T-helper 1 cell treated with Interleukin-12 subunit alpha and Interleukin-12 subunit beta and Interleukin-4 antibody, amounts not matched to agents 30 μg/mL and 1 μg/mL, for 36 hours (primary cell): ENCODE data around the gene MMP2.

Experiments used
- H3K27ac Mint-ChIP-seq: one replicate; pipeline ENCODE4 v1.8.0; 2021; ENCODE audit warnings: mild to moderate bottlenecking, mixed read lengths
- H3K27me3 Mint-ChIP-seq: one replicate; pipeline ENCODE4 v1.8.0; 2021; ENCODE audit warnings: low read depth, mixed read lengths
- H3K36me3 Mint-ChIP-seq: one replicate; pipeline ENCODE4 v1.8.0; 2021; ENCODE audit warnings: low read depth, mixed read lengths
- H3K4me1 Mint-ChIP-seq: one replicate; pipeline ENCODE4 v1.8.0; 2021; ENCODE audit warnings: low read depth, mixed read lengths
- H3K4me3 Mint-ChIP-seq: one replicate; pipeline ENCODE4 v1.8.0; 2021; ENCODE audit warnings: mild to moderate bottlenecking, moderate library complexity, mixed read lengths
- H3K9me3 Mint-ChIP-seq: one replicate; pipeline ENCODE4 v1.8.0; 2021; ENCODE audit warnings: mixed read lengths

Gene MMP2

DNA sequence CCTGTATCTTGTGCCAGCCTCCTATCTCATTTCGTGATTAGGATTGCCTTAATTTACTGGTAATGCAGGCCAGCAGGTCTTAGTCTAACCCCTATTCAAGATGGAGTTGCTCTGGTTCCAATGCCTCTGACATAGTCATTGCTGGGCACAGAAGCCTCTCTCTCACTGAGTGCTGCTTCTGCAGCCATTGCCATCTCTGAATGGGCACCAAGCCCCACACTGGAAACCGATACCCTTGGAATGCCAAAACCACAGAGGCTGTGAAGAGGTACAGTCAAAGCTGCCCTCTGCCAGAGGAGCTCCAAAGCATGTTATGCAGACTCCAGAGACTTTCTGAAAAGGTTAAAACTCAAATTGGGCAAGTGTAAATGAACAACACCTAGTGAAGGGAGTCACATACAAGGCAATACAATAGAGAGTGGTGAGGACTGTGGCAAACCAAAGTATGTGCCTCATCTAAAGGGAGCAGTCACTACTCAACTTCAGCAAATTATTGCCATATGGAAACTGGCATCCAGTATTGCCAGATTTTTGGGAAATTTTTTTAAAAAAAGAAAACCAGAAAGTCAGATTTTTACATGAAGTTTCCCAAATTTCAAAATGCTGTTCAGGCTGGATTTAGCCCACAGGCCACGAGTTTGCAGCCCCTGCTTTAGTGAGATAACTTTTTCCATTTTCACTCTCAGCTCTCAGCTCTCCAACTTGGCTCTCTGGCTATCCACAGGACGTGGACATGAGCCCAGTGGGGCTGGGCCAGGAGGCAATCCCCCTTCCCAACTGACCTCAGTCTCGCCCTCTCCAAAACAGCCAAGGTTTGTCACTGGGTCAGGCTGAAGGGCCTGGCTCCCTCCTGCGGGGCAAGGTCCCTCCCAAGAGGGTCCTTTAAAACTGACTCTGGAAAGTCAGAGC is 2.1 kb upstream of the MMP2 start:
- H3K27me3 Mint-ChIP-seq, result peaks cover 46% of the 10 kb centered on the region
- H3K36me3 Mint-ChIP-seq, result no peaks in the 10 kb centered on the region
- H3K27ac Mint-ChIP-seq, result no peak overlapping the region
- no peaks in the 10 kb centered on the region for H3K9me3 Mint-ChIP-seq
- peaks cover 2% of the 10 kb centered on the region for H3K4me1 Mint-ChIP-seq
- no peak overlapping the region for H3K4me3 Mint-ChIP-seq

DNA sequence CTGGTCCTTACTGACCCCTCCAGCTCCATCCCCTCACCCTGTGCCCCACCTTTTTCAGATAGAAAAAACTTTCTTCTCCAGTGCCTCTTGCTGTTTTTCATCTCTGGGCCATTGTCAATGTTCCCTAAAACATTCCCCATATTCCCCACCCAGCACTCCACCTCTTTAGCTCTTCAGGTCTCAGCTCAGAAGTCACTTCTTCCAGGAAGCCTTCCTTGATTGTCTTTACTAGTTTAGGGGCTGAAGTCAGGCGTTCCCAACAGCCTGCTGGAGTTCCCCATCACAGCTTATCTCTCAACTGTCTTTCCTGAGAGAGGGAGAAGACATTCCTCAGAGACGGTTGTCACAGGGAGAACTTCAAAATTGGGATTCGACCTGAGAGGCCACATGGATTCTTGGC is 1.3 kb upstream of the MMP2 start:
- Mint-ChIP-seq H3K36me3 (no peaks in the 10 kb centered on the region), H3K27me3 (peaks cover 48% of the 10 kb centered on the region), H3K9me3 (no peaks in the 10 kb centered on the region)

DNA sequence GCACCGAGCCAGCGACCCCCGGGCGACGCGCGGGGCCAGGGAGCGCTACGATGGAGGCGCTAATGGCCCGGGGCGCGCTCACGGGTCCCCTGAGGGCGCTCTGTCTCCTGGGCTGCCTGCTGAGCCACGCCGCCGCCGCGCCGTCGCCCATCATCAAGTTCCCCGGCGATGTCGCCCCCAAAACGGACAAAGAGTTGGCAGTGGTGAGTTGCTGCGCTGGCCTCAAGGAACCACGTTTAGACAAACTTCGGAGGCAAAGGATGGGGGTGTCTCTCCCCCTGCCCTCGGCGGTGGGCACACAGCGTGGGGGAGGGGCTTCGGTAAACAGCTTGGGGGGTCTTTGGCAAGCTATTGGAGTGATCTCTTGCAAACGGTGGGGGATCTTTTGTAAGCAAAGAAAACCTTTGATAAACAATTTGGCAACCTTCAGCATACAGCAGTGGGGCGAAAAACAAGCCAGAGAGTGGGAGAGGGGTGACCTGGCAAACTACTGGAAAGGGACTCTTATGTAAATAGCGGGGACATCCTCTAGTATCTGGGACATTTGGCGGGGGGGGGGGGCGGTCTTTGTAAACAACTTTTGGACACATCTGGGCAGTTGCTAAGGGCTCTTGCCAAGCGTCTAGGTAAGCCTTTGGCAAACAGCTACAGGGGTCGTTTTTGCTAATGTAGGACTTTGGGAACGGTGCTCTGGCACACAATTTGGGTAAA is 587 bp downstream of the MMP2 start:
- Mint-ChIP-seq H3K36me3 (no peaks in the 10 kb centered on the region), H3K4me3 (peak overlapping the region; percentile 48), H3K9me3 (no peaks in the 10 kb centered on the region), H3K4me1 (no peaks in the 10 kb centered on the region), H3K27me3 (peaks cover 48% of the 10 kb centered on the region), H3K27ac (no peak overlapping the region)

More for the DNA sequence above, 1.3 kb upstream of the MMP2 start:
- no peak overlapping the region for H3K4me3 Mint-ChIP-seq
- H3K27ac Mint-ChIP-seq, result no peak overlapping the region
- no peaks in the 10 kb centered on the region for H3K4me1 Mint-ChIP-seq

DNA sequence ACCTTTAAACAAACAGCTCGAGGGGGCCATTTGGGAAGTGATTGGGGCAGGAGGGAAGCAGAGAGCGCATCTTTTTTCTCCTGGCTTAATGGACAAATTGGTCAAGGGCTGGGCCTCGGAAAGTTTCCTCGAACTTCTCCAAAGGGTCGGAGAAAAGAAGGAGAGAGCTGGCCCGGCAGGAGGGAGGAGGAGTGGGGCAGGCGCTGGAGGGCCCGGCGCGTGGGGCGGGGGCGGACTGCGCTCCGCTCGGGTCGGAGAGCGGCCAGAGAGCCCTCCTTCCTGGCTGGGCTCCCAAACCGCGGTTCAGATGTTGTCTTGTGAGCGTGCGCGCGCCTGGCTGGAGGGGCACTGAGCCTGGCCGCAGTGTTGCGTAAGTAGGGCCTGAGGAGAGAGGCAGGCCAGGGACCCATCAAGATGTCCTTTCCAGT is 1.2 kb downstream of the MMP2 start:
- H3K9me3 Mint-ChIP-seq, result no peaks in the 10 kb centered on the region
- no peaks in the 10 kb centered on the region for H3K4me1 Mint-ChIP-seq
- no peak overlapping the region for H3K27ac Mint-ChIP-seq
- H3K4me3 Mint-ChIP-seq, result no peak overlapping the region
- H3K36me3 Mint-ChIP-seq, result no peaks in the 10 kb centered on the region
- H3K27me3 Mint-ChIP-seq, result peaks cover 48% of the 10 kb centered on the region

DNA sequence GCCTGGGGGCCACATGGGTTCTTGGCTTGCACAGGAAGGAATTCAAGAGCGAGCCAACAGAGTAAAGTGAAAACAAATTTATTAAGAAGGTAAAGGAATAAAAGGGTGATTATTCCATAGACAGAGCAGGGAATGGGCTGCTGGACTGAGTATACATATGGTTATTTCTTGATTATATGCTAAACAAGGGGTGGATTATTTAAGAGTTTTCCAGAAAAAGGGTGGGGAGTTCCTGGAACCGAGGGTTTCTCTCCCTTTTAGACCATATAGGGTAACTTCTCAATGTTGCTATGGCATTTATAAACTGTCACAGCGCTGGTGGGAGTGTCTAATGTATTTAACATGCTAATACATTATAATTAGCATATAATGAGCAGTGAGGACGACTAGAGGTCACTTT is 2.0 kb downstream of the MMP2 start:
- H3K27ac Mint-ChIP-seq, result no peak overlapping the region
- H3K4me1 Mint-ChIP-seq, result no peaks in the 10 kb centered on the region
- H3K4me3 Mint-ChIP-seq, result no peak overlapping the region
- no peaks in the 10 kb centered on the region for H3K36me3 Mint-ChIP-seq
- H3K27me3 Mint-ChIP-seq, result peaks cover 45% of the 10 kb centered on the region
- no peaks in the 10 kb centered on the region for H3K9me3 Mint-ChIP-seq

DNA sequence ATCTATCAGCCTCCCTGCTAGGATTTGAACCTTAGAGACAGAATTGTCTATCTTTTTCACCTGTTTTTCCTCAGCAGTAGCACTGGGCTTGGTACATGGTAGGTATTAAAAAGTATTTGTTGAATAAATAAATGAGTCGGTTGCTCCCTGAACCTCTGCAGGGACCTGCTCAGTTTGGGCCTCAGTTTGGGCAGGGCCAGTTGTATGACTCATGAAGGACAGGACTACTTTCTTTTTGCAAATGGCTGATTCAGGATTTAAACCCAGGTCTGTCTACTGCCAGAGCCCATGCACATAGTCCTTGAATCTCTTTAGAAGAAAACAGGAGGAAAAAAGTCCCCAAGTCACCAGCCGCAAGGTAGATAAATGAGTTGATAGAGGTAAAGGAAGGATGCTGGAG is 3.1 kb downstream of the MMP2 start:
- H3K36me3 Mint-ChIP-seq, result no peaks in the 10 kb centered on the region
- no peak overlapping the region for H3K27ac Mint-ChIP-seq
- no peaks in the 10 kb centered on the region for H3K4me1 Mint-ChIP-seq
- no peak overlapping the region for H3K4me3 Mint-ChIP-seq
- peaks cover 44% of the 10 kb centered on the region for H3K27me3 Mint-ChIP-seq
- H3K9me3 Mint-ChIP-seq, result no peaks in the 10 kb centered on the region

DNA sequence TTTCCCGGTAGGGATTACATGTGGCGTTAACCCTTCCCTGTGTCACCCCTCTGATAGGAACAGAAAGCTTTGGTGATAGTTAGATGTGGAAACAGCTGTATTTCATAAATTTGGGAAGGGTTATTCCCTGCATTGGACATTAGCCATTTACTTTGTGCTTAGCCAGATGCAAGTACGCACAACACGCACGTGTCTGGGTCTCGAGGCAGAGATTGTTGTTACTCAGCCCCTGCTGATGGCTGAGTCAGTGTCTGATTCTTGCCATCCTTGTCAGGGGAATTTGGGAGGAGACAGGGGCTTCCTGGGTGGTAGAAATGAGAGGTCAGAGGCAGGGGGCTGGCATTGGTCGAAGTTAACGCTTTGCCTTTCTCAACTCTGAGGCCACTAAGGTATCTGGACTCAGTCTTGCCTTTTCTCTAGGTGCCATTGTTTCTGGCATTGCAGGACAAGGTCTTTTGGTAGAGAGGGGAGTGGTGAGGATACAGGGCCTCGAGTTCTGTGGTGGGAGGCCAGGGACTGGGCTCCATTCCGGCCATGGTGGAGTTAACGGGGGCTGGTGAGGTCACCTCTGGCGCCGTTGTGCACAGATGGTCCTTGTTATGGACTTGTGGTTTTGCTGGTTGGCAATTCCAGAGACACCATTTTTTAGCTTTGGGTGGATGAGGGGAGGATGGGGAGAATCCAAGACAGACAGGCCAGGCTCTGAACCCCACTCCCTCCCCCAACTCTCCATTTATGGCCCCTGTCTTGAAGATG is 8.2 kb downstream of the MMP2 start:
- H3K27me3 Mint-ChIP-seq, result no peaks in the 10 kb centered on the region
- no peaks in the 10 kb centered on the region for H3K9me3 Mint-ChIP-seq
- no peaks in the 10 kb centered on the region for H3K4me1 Mint-ChIP-seq
- no peak overlapping the region for H3K27ac Mint-ChIP-seq
- no peaks in the 10 kb centered on the region for H3K36me3 Mint-ChIP-seq
- no peak overlapping the region for H3K4me3 Mint-ChIP-seq

DNA sequence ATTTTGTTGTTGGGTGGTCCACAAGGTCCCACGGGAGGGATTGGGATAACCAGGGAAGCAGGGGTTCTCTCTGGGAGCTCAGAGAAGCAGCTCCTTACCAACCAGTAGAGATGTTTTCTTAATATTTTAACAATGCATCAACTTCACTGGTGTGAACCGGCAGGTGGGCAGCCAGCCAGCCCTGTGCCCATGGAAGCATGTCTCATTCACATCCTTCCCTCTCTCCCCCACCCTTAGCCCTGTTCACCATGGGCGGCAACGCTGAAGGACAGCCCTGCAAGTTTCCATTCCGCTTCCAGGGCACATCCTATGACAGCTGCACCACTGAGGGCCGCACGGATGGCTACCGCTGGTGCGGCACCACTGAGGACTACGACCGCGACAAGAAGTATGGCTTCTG is 9.3 kb downstream of the MMP2 start:
- H3K36me3 Mint-ChIP-seq, result no peaks in the 10 kb centered on the region
- H3K4me3 Mint-ChIP-seq, result no peak overlapping the region
- H3K27me3 Mint-ChIP-seq, result no peaks in the 10 kb centered on the region
- no peak overlapping the region for H3K27ac Mint-ChIP-seq
- no peaks in the 10 kb centered on the region for H3K9me3 Mint-ChIP-seq
- no peaks in the 10 kb centered on the region for H3K4me1 Mint-ChIP-seq

DNA sequence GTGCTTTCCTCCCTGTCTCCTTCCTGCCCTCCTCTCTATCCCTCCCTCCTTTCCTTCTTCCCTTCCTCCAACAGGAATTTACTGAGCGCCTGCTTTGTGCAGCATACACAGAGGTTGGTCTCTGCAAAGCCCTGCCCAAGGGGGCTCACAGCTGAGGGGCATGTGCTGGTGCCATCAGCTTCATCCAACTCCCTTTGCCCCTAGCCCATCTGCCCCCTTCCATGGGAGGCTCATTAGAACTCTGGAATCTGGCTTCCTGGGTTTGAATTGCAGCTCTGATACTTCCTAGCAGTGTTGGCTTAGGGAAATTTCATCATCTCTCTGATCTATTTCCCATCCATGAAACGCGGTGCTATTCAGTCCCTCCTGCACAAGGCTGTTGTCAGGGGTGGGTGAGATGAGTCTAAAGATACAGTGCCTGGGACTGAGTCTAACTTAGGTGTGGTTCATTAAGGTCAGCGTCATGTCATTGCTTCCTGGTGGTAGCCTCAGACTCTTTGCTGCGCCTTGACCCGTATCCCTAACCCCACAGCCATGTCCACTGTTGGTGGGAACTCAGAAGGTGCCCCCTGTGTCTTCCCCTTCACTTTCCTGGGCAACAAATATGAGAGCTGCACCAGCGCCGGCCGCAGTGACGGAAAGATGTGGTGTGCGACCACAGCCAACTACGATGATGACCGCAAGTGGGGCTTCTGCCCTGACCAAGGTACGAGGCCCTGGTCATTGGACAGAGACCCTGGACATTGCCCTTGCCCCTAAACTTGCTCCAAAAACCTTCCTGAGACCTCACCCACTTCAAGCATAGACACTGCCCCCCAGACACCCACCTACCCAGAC is 10.3 kb downstream of the MMP2 start:
- Mint-ChIP-seq H3K4me1 (no peaks in the 10 kb centered on the region), H3K9me3 (no peaks in the 10 kb centered on the region), H3K4me3 (no peak overlapping the region), H3K27me3 (no peaks in the 10 kb centered on the region), H3K36me3 (no peaks in the 10 kb centered on the region), H3K27ac (no peak overlapping the region)

DNA sequence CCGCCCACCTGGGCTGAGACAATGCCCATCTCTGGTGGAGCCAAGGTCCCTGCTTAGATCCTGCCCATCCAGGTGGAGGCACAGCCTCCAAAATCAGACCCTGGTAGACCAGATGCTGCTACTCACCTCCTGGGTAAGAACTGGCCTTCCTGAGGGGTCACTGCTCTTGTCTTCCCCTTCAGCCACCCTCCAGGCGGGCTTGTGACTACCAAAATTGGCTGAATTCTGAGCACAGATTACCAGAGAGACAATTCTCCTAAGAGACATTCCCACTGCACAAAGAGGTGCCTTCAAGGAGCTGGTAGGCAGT is 10.9 kb downstream of the MMP2 start:
- H3K36me3 Mint-ChIP-seq, result no peaks in the 10 kb centered on the region
- H3K27me3 Mint-ChIP-seq, result no peaks in the 10 kb centered on the region
- H3K4me1 Mint-ChIP-seq, result no peaks in the 10 kb centered on the region
- no peaks in the 10 kb centered on the region for H3K9me3 Mint-ChIP-seq
- H3K27ac Mint-ChIP-seq, result no peak overlapping the region
- H3K4me3 Mint-ChIP-seq, result no peak overlapping the region

DNA sequence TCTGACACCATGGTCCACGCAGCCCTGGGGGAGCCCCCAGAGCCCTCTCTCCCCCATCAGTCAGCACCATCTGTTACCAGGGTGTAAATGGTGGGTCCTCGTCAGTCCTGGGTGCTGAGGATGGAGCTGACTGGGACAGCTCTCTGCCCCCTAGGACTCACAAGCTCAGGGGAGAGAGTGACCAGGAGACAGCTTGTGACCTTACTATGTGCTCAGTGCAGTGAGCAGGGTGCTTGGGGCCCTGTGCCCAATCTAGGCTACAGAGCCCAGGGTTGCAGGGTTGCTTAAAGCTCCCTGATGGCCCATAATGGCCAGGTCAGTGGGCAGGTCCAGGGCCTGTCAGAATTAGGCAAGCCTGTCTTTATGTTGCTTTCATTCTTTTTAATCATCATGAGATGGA is 11.3 kb downstream of the MMP2 start:
- no peaks in the 10 kb centered on the region for H3K27me3 Mint-ChIP-seq
- no peaks in the 10 kb centered on the region for H3K36me3 Mint-ChIP-seq
- H3K4me3 Mint-ChIP-seq, result no peak overlapping the region
- H3K4me1 Mint-ChIP-seq, result no peaks in the 10 kb centered on the region
- no peaks in the 10 kb centered on the region for H3K9me3 Mint-ChIP-seq
- H3K27ac Mint-ChIP-seq, result no peak overlapping the region

DNA sequence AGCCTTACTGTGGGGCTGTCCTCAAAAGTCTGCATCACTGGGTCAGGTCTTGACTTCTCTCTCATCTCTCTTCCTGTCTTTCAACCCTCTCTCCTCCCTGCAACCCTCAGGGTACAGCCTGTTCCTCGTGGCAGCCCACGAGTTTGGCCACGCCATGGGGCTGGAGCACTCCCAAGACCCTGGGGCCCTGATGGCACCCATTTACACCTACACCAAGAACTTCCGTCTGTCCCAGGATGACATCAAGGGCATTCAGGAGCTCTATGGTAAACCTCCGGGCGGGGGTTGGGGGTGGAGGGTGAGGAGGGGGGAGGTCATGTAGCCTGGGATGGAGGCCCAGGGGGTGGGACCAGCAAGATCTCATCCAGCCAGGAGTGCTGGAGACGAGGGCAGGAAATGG is 12.7 kb downstream of the MMP2 start:
- H3K4me3 Mint-ChIP-seq, result no peak overlapping the region
- H3K36me3 Mint-ChIP-seq, result no peaks in the 10 kb centered on the region
- H3K9me3 Mint-ChIP-seq, result no peaks in the 10 kb centered on the region
- peaks cover 2% of the 10 kb centered on the region for H3K4me1 Mint-ChIP-seq
- peaks cover 3% of the 10 kb centered on the region for H3K27me3 Mint-ChIP-seq
- H3K27ac Mint-ChIP-seq, result no peak overlapping the region

DNA sequence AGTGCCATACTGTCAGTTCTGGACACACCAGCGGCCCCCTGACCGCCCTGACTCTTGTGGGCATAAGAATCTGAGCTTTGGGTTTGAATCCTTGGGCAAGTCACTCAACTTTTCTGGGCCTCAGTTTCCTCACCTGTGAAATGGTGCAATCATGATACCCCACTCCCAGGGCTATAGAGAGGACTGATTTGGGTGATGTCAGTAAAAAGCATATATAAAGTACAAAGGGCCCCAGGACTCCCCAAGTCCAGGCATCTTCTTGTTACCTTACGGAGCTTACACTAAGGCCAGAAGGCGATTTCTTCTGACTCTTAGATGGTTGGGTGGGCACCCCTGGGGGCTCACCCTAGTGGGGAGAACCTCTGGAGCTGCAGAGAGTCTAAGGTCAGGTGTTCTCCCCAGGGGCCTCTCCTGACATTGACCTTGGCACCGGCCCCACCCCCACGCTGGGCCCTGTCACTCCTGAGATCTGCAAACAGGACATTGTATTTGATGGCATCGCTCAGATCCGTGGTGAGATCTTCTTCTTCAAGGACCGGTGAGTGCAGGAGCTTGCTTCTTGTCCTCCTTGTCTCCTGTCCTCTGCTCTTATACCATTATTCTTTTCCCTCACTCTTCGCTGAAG is 13.9 kb downstream of the MMP2 start:
- Mint-ChIP-seq H3K9me3 (no peaks in the 10 kb centered on the region), H3K4me3 (no peak overlapping the region), H3K27ac (no peak overlapping the region), H3K4me1 (peaks cover 3% of the 10 kb centered on the region), H3K27me3 (peaks cover 3% of the 10 kb centered on the region), H3K36me3 (no peaks in the 10 kb centered on the region)

DNA sequence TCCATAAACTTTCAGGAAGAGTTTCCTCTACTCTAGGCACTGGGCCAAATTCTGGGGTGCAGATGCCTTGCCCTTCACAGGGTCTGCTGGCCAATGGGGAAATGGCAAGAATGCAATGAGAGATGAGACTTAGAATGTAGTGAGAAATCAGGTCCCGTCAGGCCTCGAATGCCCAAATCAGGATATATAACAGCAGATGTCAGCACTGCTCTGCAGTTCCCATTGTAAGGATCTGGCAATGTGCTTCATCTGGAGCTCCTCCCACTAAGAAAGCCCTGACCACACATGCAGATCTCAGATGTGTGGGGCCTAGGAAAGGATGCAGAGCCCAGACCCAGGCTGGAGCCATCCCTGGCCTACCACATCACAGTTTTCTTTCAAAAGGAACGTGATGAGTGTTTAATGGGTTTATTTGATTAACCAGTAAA is 16.0 kb downstream of the MMP2 start:
- Mint-ChIP-seq H3K36me3 (no peaks in the 10 kb centered on the region), H3K27me3 (peaks cover 3% of the 10 kb centered on the region), H3K4me3 (no peak overlapping the region), H3K9me3 (no peaks in the 10 kb centered on the region), H3K4me1 (peaks cover 13% of the 10 kb centered on the region), H3K27ac (no peak overlapping the region)
